HepG2 (cell line): ENCODE data around the gene RUSC1. TPM values are rescaled to one million over a fixed set of nuclear protein-coding genes. Genes with fewer than 3 reads are reported as not detected.

Experiments used
- EHMT2 ChIP-seq: fragments of 200-600 bp; sonication (generic); IDR thresholded peaks from 2 replicates; pipeline ENCODE4 v1.7.0; 2017; ENCODE audit warnings: antibody characterized with exemption, low read depth, low read length, borderline replicate concordance
- MBD4 ChIP-seq: IDR thresholded peaks from 2 replicates; pipeline ENCODE4 v1.6.1; 2012; ENCODE audit warnings: low read length, inconsistent platforms, borderline replicate concordance
- NFIB ChIP-seq: sonication (generic); formaldehyde crosslinking; IDR thresholded peaks from 2 replicates; pipeline ENCODE4 v1.9.0; 2021; ENCODE audit warnings: missing genetic modification reagents, mild to moderate bottlenecking, borderline replicate concordance
- NONO ChIP-seq, 2 experiments: fragments of 450-650 bp in 1 of 2; sonication (generic) in 1 of 2; formaldehyde crosslinking in 1 of 2; IDR thresholded peaks in 1 of 2; conservative IDR thresholded peaks in 1 of 2; 2 replicates each; pipeline versions ENCODE4 v1.6.1 to v1.8.0; 2017 to 2022; ENCODE audit warnings: mild to moderate bottlenecking in 1 of 2, missing genetic modification reagents in 1 of 2, moderate library complexity in 1 of 2
- ONECUT2 ChIP-seq: sonication (generic); formaldehyde crosslinking; IDR thresholded peaks from 2 replicates; pipeline ENCODE4 v1.4.0; 2020; ENCODE audit warnings: missing genetic modification reagents
- POLR2A ChIP-seq, 2 experiments: IDR thresholded peaks; 2 replicates each; pipeline ENCODE4 v1.6.1; 2011; ENCODE audit warnings: low read depth in 2 of 2, low read length in 2 of 2, mild to moderate bottlenecking in 1 of 2, moderate library complexity in 1 of 2; ENCODE audit not compliant: insufficient read depth in 1 of 2
- RFXAP ChIP-seq: sonication (generic); formaldehyde crosslinking; IDR thresholded peaks from 2 replicates; pipeline ENCODE4 v1.4.0; 2020; ENCODE audit warnings: missing genetic modification reagents, borderline replicate concordance
- SKI ChIP-seq: fragments of 450-650 bp; IDR thresholded peaks from one replicate; pipeline ENCODE4 v1.6.1; 2018; ENCODE audit warnings: mild to moderate bottlenecking; ENCODE audit not compliant: partially characterized antibody
- SRSF9 ChIP-seq: fragments of 200-400 bp; formaldehyde crosslinking; IDR thresholded peaks from 2 replicates; pipeline ENCODE4 v1.6.1; 2018; ENCODE audit warnings: borderline replicate concordance, mild to moderate bottlenecking, low read depth, low read length; ENCODE audit not compliant: insufficient read depth, poor library complexity, severe bottlenecking
- ZBTB3 ChIP-seq: sonication (generic); formaldehyde crosslinking; IDR thresholded peaks from 2 replicates; pipeline ENCODE4 v1.4.0; 2020; ENCODE audit warnings: low read depth, mild to moderate bottlenecking, moderate library complexity, missing genetic modification reagents, borderline replicate concordance
- ZNF619 ChIP-seq: sonication (generic); formaldehyde crosslinking; IDR thresholded peaks from 2 replicates; pipeline ENCODE4 v1.4.0; 2020; ENCODE audit warnings: mild to moderate bottlenecking, missing genetic modification reagents
- ZNF672 ChIP-seq: sonication (generic); formaldehyde crosslinking; IDR thresholded peaks from 2 replicates; pipeline ENCODE4 v1.8.1; 2022; ENCODE audit warnings: missing genetic modification reagents
- ZNF850 ChIP-seq: sonication (generic); formaldehyde crosslinking; conservative IDR thresholded peaks from 2 replicates; pipeline ENCODE4 v1.9.0; 2021; ENCODE audit warnings: mild to moderate bottlenecking, missing genetic modification reagents
- polyA plus RNA-seq, 8 experiments: library from polyadenylated mRNA; depleted of rRNA in 3 of 8; stranded (reverse) in 7 of 8; unstranded in 1 of 8; fragments of >200 nt; fragmentation: Illumina TruSeq in 4 of 8; extraction: Trizol in 4 of 8; gene quantifications; 2 replicates each; pipeline versions ENCODE4 v1.2.1 to v1.2.3, GENCODE V29; 2011 to 2016; ENCODE audit warnings: low read depth in 4 of 8, missing spikeins in 1 of 8, mixed read lengths in 1 of 8; ENCODE audit not compliant: insufficient read depth in 1 of 8
- total RNA-seq, 5 experiments: library from RNA; depleted of rRNA; stranded (reverse); fragments of >200 nt; fragmentation: Illumina TruSeq; extraction: Trizol; gene quantifications; 2 replicates each; pipeline ENCODE4 v1.2.3, GENCODE V29; 2016; ENCODE audit warnings: low read depth in 1 of 5
- TF ChIP-seq, protein P1 (sequence below): sonication (generic); formaldehyde crosslinking; IDR thresholded peaks from 2 replicates; pipeline ENCODE4 v1.5.0; 2020; ENCODE audit warnings: mild to moderate bottlenecking, missing genetic modification reagents
- TF ChIP-seq, protein P2 (sequence below): sonication (generic); formaldehyde crosslinking; IDR thresholded peaks from 2 replicates; pipeline ENCODE4 v1.4.0; 2020; ENCODE audit warnings: missing genetic modification reagents, borderline replicate concordance
- TF ChIP-seq, protein P3 (sequence below): sonication (generic); formaldehyde crosslinking; IDR thresholded peaks from 2 replicates; pipeline ENCODE4 v1.4.0; 2020; ENCODE audit warnings: missing genetic modification reagents

The RUSC1 gene
- total and polyA plus RNA-seq, 2 of the 13 experiments (the other 11 are each of a cell fraction or from before 2014, with no cell fraction given) = 18.7 to 20.4 TPM

DNA sequence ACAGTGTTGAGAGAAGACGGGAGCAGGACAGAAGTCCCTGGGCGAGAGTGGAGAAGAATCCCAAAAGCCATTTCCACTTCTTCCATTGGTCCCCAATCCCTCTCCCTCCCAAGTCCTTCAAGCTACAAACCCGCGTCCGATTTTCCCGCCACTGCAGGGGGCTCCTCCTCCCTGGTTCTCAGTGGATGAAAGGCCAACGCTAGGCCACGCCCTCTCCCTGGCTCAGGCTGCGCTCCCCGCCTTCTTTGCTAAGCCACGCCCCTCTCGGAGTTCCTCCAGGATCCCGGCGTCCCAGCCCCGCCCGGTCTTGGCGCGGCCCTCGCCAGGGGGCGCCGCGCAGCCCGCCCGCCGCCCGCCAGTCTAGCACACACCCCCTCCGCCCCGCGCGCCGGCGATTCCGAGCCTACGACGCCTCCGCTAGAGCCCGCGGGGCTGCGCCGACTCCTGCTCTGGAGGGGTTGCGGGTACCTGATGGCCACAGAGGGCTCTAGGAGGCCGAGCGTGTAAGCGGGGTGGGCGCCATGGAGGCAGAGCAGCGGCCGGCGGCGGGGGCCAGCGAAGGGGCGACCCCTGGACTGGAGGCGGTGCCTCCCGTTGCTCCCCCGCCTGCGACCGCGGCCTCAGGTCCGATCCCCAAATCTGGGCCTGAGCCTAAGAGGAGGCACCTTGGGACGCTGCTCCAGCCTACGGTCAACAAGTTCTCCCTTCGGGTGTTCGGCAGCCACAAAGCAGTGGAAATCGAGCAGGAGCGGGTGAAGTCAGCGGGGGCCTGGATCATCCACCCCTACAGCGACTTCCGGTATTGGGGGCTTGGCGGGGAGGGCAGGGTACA, 43.4 kb upstream of the RUSC1 start, which contains the start of gene HCN3 (continued):
- TF ChIP-seq, protein P1, sequence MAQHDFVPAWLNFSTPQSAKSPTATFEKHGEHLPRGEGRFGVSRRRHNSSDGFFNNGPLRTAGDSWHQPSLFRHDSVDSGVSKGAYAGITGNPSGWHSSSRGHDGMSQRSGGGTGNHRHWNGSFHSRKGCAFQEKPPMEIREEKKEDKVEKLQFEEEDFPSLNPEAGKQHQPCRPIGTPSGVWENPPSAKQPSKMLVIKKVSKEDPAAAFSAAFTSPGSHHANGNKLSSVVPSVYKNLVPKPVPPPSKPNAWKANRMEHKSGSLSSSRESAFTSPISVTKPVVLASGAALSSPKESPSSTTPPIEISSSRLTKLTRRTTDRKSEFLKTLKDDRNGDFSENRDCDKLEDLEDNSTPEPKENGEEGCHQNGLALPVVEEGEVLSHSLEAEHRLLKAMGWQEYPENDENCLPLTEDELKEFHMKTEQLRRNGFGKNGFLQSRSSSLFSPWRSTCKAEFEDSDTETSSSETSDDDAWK (CRISPR knock-in tag) = no peak
- TF ChIP-seq RFXAP = no peak; the same call in 1 of the 2 replicates
- no peak for TF ChIP-seq SRSF9
- no peak for TF ChIP-seq MBD4
- TF ChIP-seq EHMT2 = no peak
- TF ChIP-seq NFIB (CRISPR knock-in tag) = no peak
- TF ChIP-seq POLR2A (IDR thresholded peaks at IDR 0.05; ENCODE audit: insufficient read depth in 1 of 2, low read depth in 2 of 2, low read length in 2 of 2) = no peak
- no peak; the same call in 1 of the 2 replicates for TF ChIP-seq ZNF619
- TF ChIP-seq ONECUT2 (CRISPR knock-in tag) = no peak
- peak; percentile 76 for TF ChIP-seq SKI
- TF ChIP-seq ZNF672 (CRISPR knock-in tag) = no peak
- TF ChIP-seq, protein P2, sequence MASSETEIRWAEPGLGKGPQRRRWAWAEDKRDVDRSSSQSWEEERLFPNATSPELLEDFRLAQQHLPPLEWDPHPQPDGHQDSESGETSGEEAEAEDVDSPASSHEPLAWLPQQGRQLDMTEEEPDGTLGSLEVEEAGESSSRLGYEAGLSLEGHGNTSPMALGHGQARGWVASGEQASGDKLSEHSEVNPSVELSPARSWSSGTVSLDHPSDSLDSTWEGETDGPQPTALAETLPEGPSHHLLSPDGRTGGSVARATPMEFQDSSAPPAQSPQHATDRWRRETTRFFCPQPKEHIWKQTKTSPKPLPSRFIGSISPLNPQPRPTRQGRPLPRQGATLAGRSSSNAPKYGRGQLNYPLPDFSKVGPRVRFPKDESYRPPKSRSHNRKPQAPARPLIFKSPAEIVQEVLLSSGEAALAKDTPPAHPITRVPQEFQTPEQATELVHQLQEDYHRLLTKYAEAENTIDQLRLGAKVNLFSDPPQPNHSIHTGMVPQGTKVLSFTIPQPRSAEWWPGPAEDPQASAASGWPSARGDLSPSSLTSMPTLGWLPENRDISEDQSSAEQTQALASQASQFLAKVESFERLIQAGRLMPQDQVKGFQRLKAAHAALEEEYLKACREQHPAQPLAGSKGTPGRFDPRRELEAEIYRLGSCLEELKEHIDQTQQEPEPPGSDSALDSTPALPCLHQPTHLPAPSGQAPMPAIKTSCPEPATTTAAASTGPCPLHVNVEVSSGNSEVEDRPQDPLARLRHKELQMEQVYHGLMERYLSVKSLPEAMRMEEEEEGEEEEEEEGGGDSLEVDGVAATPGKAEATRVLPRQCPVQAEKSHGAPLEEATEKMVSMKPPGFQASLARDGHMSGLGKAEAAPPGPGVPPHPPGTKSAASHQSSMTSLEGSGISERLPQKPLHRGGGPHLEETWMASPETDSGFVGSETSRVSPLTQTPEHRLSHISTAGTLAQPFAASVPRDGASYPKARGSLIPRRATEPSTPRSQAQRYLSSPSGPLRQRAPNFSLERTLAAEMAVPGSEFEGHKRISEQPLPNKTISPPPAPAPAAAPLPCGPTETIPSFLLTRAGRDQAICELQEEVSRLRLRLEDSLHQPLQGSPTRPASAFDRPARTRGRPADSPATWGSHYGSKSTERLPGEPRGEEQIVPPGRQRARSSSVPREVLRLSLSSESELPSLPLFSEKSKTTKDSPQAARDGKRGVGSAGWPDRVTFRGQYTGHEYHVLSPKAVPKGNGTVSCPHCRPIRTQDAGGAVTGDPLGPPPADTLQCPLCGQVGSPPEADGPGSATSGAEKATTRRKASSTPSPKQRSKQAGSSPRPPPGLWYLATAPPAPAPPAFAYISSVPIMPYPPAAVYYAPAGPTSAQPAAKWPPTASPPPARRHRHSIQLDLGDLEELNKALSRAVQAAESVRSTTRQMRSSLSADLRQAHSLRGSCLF (CRISPR knock-in tag) = no peak
- TF ChIP-seq, protein P3, sequence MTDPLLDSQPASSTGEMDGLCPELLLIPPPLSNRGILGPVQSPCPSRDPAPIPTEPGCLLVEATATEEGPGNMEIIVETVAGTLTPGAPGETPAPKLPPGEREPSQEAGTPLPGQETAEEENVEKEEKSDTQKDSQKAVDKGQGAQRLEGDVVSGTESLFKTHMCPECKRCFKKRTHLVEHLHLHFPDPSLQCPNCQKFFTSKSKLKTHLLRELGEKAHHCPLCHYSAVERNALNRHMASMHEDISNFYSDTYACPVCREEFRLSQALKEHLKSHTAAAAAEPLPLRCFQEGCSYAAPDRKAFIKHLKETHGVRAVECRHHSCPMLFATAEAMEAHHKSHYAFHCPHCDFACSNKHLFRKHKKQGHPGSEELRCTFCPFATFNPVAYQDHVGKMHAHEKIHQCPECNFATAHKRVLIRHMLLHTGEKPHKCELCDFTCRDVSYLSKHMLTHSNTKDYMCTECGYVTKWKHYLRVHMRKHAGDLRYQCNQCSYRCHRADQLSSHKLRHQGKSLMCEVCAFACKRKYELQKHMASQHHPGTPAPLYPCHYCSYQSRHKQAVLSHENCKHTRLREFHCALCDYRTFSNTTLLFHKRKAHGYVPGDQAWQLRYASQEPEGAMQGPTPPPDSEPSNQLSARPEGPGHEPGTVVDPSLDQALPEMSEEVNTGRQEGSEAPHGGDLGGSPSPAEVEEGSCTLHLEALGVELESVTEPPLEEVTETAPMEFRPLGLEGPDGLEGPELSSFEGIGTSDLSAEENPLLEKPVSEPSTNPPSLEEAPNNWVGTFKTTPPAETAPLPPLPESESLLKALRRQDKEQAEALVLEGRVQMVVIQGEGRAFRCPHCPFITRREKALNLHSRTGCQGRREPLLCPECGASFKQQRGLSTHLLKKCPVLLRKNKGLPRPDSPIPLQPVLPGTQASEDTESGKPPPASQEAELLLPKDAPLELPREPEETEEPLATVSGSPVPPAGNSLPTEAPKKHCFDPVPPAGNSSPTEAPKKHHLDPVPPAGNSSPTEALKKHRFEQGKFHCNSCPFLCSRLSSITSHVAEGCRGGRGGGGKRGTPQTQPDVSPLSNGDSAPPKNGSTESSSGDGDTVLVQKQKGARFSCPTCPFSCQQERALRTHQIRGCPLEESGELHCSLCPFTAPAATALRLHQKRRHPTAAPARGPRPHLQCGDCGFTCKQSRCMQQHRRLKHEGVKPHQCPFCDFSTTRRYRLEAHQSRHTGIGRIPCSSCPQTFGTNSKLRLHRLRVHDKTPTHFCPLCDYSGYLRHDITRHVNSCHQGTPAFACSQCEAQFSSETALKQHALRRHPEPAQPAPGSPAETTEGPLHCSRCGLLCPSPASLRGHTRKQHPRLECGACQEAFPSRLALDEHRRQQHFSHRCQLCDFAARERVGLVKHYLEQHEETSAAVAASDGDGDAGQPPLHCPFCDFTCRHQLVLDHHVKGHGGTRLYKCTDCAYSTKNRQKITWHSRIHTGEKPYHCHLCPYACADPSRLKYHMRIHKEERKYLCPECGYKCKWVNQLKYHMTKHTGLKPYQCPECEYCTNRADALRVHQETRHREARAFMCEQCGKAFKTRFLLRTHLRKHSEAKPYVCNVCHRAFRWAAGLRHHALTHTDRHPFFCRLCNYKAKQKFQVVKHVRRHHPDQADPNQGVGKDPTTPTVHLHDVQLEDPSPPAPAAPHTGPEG (CRISPR knock-in tag) = 0 out of 2 replicates have a peak, but pooled peaks have one; percentile 20
- TF ChIP-seq ZBTB3 = no peak
- TF ChIP-seq NONO (IDR thresholded peaks at IDR 0.05) = no peak
- TF ChIP-seq NONO (CRISPR knock-in tag; conservative IDR thresholded peaks at IDR 0.05) = peak; percentile 71; the same call in 1 of the 2 replicates
- TF ChIP-seq ZNF850 = no peak
